Panc1 (cell line): ENCODE measurements around the gene THUMPD2. TPM values are rescaled to one million over a fixed set of nuclear protein-coding genes. Genes with fewer than 3 reads are reported as not detected.

ENCODE experiments used
- ATAC-seq: fragments of 200-7000 bp; cut with Tn5 transposase; 2 replicates; pipeline ENCODE4 v1.9.1; 2020; ENCODE audit warnings: mild to moderate bottlenecking, moderate library complexity
- BruUV-seq: library from RNA; stranded (reverse); fragments of 400-500 nt; replicated peaks from 2 replicates; lab custom pipeline; 2021; lab: Mats Ljungman, UMichigan
- CTCF ChIA-PET: fragments of 300-600 bp; sonication (Branson Sonifier 250); formaldehyde crosslinking; loops from one replicate; lab custom pipeline; 2022; ENCODE audit warnings: antibody characterized with exemption; lab: Charles Lee
- POLR2A ChIA-PET: fragments of 300-600 bp; sonication (Branson Sonifier 250); formaldehyde crosslinking; loops from one replicate; lab custom pipeline; 2022; ENCODE audit warnings: antibody characterized with exemption; lab: Charles Lee
- DNase-seq: peaks from one replicate; pipeline ENCODE4 v3.0.0-alpha.2; 2010; ENCODE audit warnings: low read depth, low spot score
- H3K27ac ChIP-seq: 2 replicates; pipeline ENCODE4 v1.5.1; 2011; ENCODE audit warnings: mild to moderate bottlenecking, low read length, inconsistent platforms
- H3K27me3 ChIP-seq: fragments of 200-500 bp; sonication (Bioruptor generic); 2 replicates; pipeline ENCODE4 v1.6.0; 2014; ENCODE audit warnings: low read length, inconsistent platforms; ENCODE audit not compliant: control insufficient read depth, insufficient read depth
- H3K36me3 ChIP-seq: fragments of 200-500 bp; sonication (Bioruptor generic); 2 replicates; pipeline ENCODE4 v1.5.1; 2014; ENCODE audit warnings: inconsistent platforms, mild to moderate bottlenecking, low read length, moderate library complexity; ENCODE audit not compliant: control insufficient read depth, insufficient read depth
- H3K4me1 ChIP-seq: 2 replicates; pipeline ENCODE4 v1.5.1; 2011; ENCODE audit warnings: inconsistent platforms, mild to moderate bottlenecking, low read length, moderate library complexity; ENCODE audit not compliant: control insufficient read depth, insufficient read depth
- H3K4me3 ChIP-seq, 2 experiments: 2 replicates each; pipeline ENCODE4 v1.5.1; 2011 to 2012; ENCODE audit warnings: low read depth in 2 of 2, low read length in 2 of 2, mild to moderate bottlenecking in 2 of 2, inconsistent platforms in 1 of 2, moderate library complexity in 1 of 2
- H3K9me3 ChIP-seq: fragments of 200-500 bp; sonication (Bioruptor generic); 2 replicates; pipeline ENCODE4 v1.5.1; 2014; ENCODE audit warnings: low read depth, mild to moderate bottlenecking, inconsistent platforms, low read length, moderate library complexity; ENCODE audit not compliant: control insufficient read depth, insufficient read depth
- POLR2AphosphoS5 ChIP-seq: IDR thresholded peaks from 2 replicates; pipeline ENCODE4 v1.6.1; 2012; ENCODE audit warnings: mild to moderate bottlenecking, low read depth, low read length, moderate library complexity
- SIN3A ChIP-seq: IDR thresholded peaks from 2 replicates; pipeline ENCODE4 v1.6.1; 2012; ENCODE audit warnings: low read depth, mild to moderate bottlenecking, low read length, moderate library complexity, borderline replicate concordance; ENCODE audit not compliant: insufficient read depth
- TCF7L2 ChIP-seq: IDR thresholded peaks from 2 replicates; pipeline ENCODE4 v1.6.1; 2011; ENCODE audit warnings: mild to moderate bottlenecking, low read depth, low read length, inconsistent platforms
- in situ Hi-C: cut with HindIII; loops from 2 replicates; pipeline ENCODE4 v1.10.0; 2016; ENCODE audit warnings: low sequenced_read_pairs, low pct_unique_long_range_greater_than_20kb
- intact Hi-C: fragments of 100-400 bp; cut with micrococcal nuclease; formaldehyde crosslinking; loops from one replicate; pipeline ENCODE4 v1.10.0; 2022; ENCODE audit not compliant: unreplicated experiment
- total RNA-seq: library from RNA; stranded (reverse); gene quantifications from one replicate; pipeline ENCODE4 v1.2.1, GENCODE V29; 2021; ENCODE audit not compliant: unreplicated experiment
- TF ChIP-seq, protein P1 (sequence below): fragments of 450-650 bp; IDR thresholded peaks from 2 replicates; pipeline ENCODE4 v1.5.1; 2017; ENCODE audit warnings: mild to moderate bottlenecking
- TF ChIP-seq, protein P2 (sequence below), 2 experiments: IDR thresholded peaks; 2 replicates each; pipeline ENCODE4 v1.6.1; 2011 to 2012; ENCODE audit warnings: low read depth in 2 of 2, control low read depth in 1 of 2, low read length in 1 of 2, mild to moderate bottlenecking in 1 of 2, moderate library complexity in 1 of 2; ENCODE audit not compliant: insufficient read depth in 1 of 2

The THUMPD2 gene
- total RNA-seq, 1 experiment from 2014 or later: 13.7 TPM

DNA sequence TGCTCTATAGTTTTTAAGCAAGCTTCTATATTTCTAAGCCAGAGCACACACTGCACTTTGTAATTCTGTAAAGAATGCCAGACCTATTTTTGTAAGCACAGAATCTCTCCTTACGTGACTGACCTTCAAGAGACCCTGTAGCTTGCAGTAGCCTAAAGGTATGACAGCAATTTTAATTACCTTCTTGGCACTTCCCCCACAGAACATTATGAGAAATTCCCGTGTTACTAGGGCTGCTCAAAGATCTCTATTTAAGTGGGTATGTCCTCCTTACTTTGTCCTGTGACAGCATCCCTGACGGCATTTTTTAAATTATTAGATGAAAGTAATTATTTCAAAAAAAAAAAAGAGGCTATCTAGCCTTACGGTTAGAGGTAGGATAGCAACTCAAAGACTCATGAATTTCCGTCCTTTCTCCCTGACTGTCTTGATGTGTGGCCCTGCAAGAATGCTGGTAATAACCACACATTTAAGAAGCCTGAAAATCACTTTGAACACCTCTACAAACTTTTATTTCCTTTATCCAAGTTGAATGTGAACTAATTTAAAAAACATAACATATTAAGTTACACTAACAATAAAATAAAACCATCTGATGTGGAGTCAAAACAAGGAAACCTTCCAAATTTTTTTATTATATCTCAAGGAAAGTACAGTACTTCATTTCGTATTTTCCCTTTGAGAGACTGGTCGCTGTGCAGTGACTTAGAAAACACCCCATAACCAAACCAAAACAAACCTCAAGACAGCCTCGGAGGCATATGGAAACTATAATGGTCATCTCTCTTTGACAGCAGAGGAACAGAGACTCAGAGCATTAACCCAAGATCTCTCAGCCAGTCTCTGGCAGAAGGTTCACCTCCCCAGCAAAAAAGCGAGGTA lies 54.9 kb downstream of the THUMPD2 start:
- no TSS peak for BruUV-seq
- Histone ChIP-seq H3K27ac (no peak overlapping the region), H3K9me3 (no peaks in the 10 kb centered on the region), H3K36me3 (no peaks in the 10 kb centered on the region), H3K4me3 (no peak overlapping the region), H3K27me3 (no peaks in the 10 kb centered on the region), H3K4me1 (no peaks in the 10 kb centered on the region)
- ATAC-seq: no peak
- in situ Hi-C loops (no loop called here), intact Hi-C loops (no loop called here)
- CTCF ChIA-PET: no interaction called here
- POLR2A ChIA-PET: no interaction called here
- DNase-seq: no peak
- TF ChIP-seq POLR2AphosphoS5 (no peak), TCF7L2 (no peak), SIN3A (no peak)
- TF ChIP-seq, protein P1, sequence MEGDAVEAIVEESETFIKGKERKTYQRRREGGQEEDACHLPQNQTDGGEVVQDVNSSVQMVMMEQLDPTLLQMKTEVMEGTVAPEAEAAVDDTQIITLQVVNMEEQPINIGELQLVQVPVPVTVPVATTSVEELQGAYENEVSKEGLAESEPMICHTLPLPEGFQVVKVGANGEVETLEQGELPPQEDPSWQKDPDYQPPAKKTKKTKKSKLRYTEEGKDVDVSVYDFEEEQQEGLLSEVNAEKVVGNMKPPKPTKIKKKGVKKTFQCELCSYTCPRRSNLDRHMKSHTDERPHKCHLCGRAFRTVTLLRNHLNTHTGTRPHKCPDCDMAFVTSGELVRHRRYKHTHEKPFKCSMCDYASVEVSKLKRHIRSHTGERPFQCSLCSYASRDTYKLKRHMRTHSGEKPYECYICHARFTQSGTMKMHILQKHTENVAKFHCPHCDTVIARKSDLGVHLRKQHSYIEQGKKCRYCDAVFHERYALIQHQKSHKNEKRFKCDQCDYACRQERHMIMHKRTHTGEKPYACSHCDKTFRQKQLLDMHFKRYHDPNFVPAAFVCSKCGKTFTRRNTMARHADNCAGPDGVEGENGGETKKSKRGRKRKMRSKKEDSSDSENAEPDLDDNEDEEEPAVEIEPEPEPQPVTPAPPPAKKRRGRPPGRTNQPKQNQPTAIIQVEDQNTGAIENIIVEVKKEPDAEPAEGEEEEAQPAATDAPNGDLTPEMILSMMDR: no peak
- TF ChIP-seq, protein P2, sequence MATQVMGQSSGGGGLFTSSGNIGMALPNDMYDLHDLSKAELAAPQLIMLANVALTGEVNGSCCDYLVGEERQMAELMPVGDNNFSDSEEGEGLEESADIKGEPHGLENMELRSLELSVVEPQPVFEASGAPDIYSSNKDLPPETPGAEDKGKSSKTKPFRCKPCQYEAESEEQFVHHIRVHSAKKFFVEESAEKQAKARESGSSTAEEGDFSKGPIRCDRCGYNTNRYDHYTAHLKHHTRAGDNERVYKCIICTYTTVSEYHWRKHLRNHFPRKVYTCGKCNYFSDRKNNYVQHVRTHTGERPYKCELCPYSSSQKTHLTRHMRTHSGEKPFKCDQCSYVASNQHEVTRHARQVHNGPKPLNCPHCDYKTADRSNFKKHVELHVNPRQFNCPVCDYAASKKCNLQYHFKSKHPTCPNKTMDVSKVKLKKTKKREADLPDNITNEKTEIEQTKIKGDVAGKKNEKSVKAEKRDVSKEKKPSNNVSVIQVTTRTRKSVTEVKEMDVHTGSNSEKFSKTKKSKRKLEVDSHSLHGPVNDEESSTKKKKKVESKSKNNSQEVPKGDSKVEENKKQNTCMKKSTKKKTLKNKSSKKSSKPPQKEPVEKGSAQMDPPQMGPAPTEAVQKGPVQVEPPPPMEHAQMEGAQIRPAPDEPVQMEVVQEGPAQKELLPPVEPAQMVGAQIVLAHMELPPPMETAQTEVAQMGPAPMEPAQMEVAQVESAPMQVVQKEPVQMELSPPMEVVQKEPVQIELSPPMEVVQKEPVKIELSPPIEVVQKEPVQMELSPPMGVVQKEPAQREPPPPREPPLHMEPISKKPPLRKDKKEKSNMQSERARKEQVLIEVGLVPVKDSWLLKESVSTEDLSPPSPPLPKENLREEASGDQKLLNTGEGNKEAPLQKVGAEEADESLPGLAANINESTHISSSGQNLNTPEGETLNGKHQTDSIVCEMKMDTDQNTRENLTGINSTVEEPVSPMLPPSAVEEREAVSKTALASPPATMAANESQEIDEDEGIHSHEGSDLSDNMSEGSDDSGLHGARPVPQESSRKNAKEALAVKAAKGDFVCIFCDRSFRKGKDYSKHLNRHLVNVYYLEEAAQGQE (IDR thresholded peaks at IDR 0.05; ENCODE audit: insufficient read depth in 1 of 2, low read depth in 2 of 2, low read length in 1 of 2): no peak

DNA sequence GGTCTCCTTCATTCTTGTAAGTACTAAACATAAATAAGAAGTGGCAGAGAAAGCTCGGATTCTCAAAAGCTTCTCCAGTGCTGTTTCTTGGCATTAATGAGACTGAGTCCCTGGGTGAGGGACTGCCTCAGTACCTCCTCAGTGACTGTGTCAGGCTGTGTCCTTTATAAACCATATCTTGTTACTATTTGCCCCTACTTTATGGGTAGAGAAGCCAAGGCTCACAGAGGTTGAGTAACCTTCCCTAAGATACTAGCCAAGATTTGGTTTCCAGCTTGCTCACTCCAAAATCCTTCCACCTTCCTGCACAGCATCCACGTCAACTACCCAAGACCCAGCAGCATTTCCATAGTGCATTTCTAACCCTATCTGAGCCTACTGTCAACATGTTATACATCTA lies 55.6 kb downstream of the THUMPD2 start:
- no peak for DNase-seq
- Histone ChIP-seq H3K9me3 (no peaks in the 10 kb centered on the region), H3K27ac (no peak overlapping the region), H3K4me1 (no peaks in the 10 kb centered on the region), H3K36me3 (no peaks in the 10 kb centered on the region), H3K4me3 (no peak overlapping the region), H3K27me3 (no peaks in the 10 kb centered on the region)
- BruUV-seq: no TSS peak
- POLR2A ChIA-PET: no interaction called here
- in situ Hi-C loops: no loop called here
- intact Hi-C loops: no loop called here
- no peak for ATAC-seq
- TF ChIP-seq TCF7L2: no peak
- TF ChIP-seq, protein P2 (IDR thresholded peaks at IDR 0.05; ENCODE audit: insufficient read depth in 1 of 2, low read depth in 2 of 2, low read length in 1 of 2): no peak
- no peak for TF ChIP-seq POLR2AphosphoS5
- TF ChIP-seq, protein P1: no peak
- TF ChIP-seq SIN3A: no peak
- CTCF ChIA-PET: no interaction called here
